ENCODE results near the gene JARID2. TPM values are rescaled to one million over a fixed set of nuclear protein-coding genes. Genes with fewer than 3 reads are reported as not detected.

JARID2 gene
- total and polyA plus RNA-seq, 9 of the 15 experiments (the other 6 are each of a cell fraction or from before 2014, with no cell fraction given) = 5.0 to 29.0 (median 15.6) TPM

- TF ChIP-seq RERE (CRISPR knock-in tag; IDR thresholded peaks at IDR 0.05; ENCODE audit: borderline replicate concordance) = no peak
- no peak for TF ChIP-seq ZBTB1 (CRISPR knock-in tag; IDR thresholded peaks at IDR 0.05; ENCODE audit: borderline replicate concordance, low read depth)
- no peak for TF ChIP-seq HDAC2 (IDR thresholded peaks at IDR 0.05)
- no peak for TF ChIP-seq ZNF764 (CRISPR knock-in tag; IDR thresholded peaks at IDR 0.05; ENCODE audit: low read depth)
- no peak for TF ChIP-seq TOE1 (IDR thresholded peaks at IDR 0.05; ENCODE audit: borderline replicate concordance)
- no peak for TF ChIP-seq TOE1 (CRISPR knock-in tag; IDR thresholded peaks at IDR 0.05; ENCODE audit: borderline replicate concordance, low read depth)
- TF ChIP-seq CREBBP (IDR thresholded peaks at IDR 0.05; ENCODE audit: low read depth, low read length) = no peak
- TF ChIP-seq SAFB2 (IDR thresholded peaks at IDR 0.05; ENCODE audit: borderline replicate concordance, low read depth, low read length, severe bottlenecking) = no peak
- TF ChIP-seq, protein P1, sequence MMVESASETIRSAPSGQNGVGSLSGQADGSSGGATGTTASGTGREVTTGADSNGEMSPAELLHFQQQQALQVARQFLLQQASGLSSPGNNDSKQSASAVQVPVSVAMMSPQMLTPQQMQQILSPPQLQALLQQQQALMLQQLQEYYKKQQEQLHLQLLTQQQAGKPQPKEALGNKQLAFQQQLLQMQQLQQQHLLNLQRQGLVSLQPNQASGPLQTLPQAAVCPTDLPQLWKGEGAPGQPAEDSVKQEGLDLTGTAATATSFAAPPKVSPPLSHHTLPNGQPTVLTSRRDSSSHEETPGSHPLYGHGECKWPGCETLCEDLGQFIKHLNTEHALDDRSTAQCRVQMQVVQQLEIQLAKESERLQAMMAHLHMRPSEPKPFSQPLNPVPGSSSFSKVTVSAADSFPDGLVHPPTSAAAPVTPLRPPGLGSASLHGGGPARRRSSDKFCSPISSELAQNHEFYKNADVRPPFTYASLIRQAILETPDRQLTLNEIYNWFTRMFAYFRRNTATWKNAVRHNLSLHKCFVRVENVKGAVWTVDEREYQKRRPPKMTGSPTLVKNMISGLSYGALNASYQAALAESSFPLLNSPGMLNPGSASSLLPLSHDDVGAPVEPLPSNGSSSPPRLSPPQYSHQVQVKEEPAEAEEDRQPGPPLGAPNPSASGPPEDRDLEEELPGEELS (CRISPR knock-in tag; IDR thresholded peaks at IDR 0.05; ENCODE audit: borderline replicate concordance) = no peak
- no peak for TF ChIP-seq ZBTB34 (CRISPR knock-in tag; IDR thresholded peaks at IDR 0.05)
- no peak for TF ChIP-seq KDM2B (CRISPR knock-in tag; IDR thresholded peaks at IDR 0.05)
- no peak for TF ChIP-seq ZNF133 (CRISPR knock-in tag; IDR thresholded peaks at IDR 0.05)
- no peak for TF ChIP-seq FOXP1 (CRISPR knock-in tag; IDR thresholded peaks at IDR 0.05)
- TF ChIP-seq SREBF1 (IDR thresholded peaks at IDR 0.05; ENCODE audit: borderline replicate concordance, low read depth, low read length) = no peak
- peak; percentile 62; the same call in 1 of the 2 replicates for TF ChIP-seq STAT5B (CRISPR knock-in tag; IDR thresholded peaks at IDR 0.05)
- TF ChIP-seq ARID2 (IDR thresholded peaks at IDR 0.05) = no peak
These were observed 315.8 kb downstream of the JARID2 start (continued) for GRCh38 chr6:15561447-15562199.

Measured in K562 (cell line).